H1 (cell line): ENCODE data around the gene CAPN3.
A peak's percentile ranks its signal among the peaks of the same experiment; 100 is the strongest.

ENCODE experiments used
- BCL11A ChIP-seq, 2 experiments: IDR thresholded peaks; one replicate each; pipeline ENCODE4 v1.6.1; 2011; ENCODE audit warnings: low read depth in 2 of 2, low read length in 2 of 2, mild to moderate bottlenecking in 2 of 2
- CREB1 ChIP-seq: IDR thresholded peaks from 2 replicates; pipeline ENCODE4 v1.6.1; 2012; ENCODE audit warnings: inconsistent platforms
- CTCF ChIP-seq, 3 experiments: IDR thresholded peaks; 1 replicate in 2 of 3; 2 replicates in 1 of 3; pipeline versions ENCODE4 v1.5.1 to v1.6.1; 2011; ENCODE audit warnings: low read length in 3 of 3, mild to moderate bottlenecking in 3 of 3, inconsistent platforms in 2 of 3, low read depth in 1 of 3, moderate library complexity in 1 of 3; ENCODE audit not compliant: insufficient read depth in 1 of 3; ENCODE audit errors: control extremely low read depth in 1 of 3
- JUN ChIP-seq: IDR thresholded peaks from 2 replicates; pipeline ENCODE4 v1.6.1; 2011; ENCODE audit warnings: low read depth, mild to moderate bottlenecking, improper control_type of control experiment, low read length
- KDM4A ChIP-seq: IDR thresholded peaks from one replicate; pipeline ENCODE4 v1.7.1; 2012; ENCODE audit warnings: low read depth, mild to moderate bottlenecking, moderate library complexity, low read length, inconsistent platforms; ENCODE audit not compliant: severe bottlenecking
- KDM5A ChIP-seq: fragments of 200-600 bp; IDR thresholded peaks from 2 replicates; pipeline ENCODE4 v1.7.1; 2012; ENCODE audit warnings: mild to moderate bottlenecking, low read length, inconsistent platforms, mixed read lengths
- POLR2A ChIP-seq, 2 experiments: IDR thresholded peaks; 1 replicate in 1 of 2; 2 replicates in 1 of 2; pipeline ENCODE4 v1.6.1; 2011; ENCODE audit warnings: low read depth in 2 of 2, low read length in 2 of 2, mild to moderate bottlenecking in 2 of 2; ENCODE audit errors: control extremely low read depth in 1 of 2
- RAD21 ChIP-seq, 2 experiments: IDR thresholded peaks in 1 of 2; conservative IDR thresholded peaks in 1 of 2; 2 replicates each; pipeline ENCODE4 v1.6.1; 2011; ENCODE audit warnings: low read depth in 2 of 2, low read length in 2 of 2, improper control_type of control experiment in 1 of 2, inconsistent platforms in 1 of 2, mild to moderate bottlenecking in 1 of 2, moderate library complexity in 1 of 2
- RXRA ChIP-seq: IDR thresholded peaks from 2 replicates; pipeline ENCODE4 v1.6.1; 2011; ENCODE audit warnings: low read depth, mild to moderate bottlenecking, low read length, moderate library complexity; ENCODE audit not compliant: insufficient read depth
- SP1 ChIP-seq: IDR thresholded peaks from 2 replicates; pipeline ENCODE4 v1.6.1; 2011; ENCODE audit warnings: low read depth, low read length
- TAF1 ChIP-seq: IDR thresholded peaks from 2 replicates; pipeline ENCODE4 v1.6.1; 2011; ENCODE audit warnings: mild to moderate bottlenecking, low read depth, low read length

GRCh38 chr15:42363487-42363886 is 4.2 kb downstream of the CAPN3 start:
- TF ChIP-seq CTCF (IDR thresholded peaks at IDR 0.05; ENCODE audit: control extremely low read depth in 1 of 3, insufficient read depth in 1 of 3, low read depth in 1 of 3, low read length in 3 of 3) (no peak), SP1 (0 out of 2 replicates have a peak, but pooled peaks have one; percentile 8), KDM4A (no peak), CREB1 (no peak), JUN (no peak), KDM5A (no peak), TAF1 (no peak), BCL11A (IDR thresholded peaks at IDR 0.05; ENCODE audit: low read depth in 2 of 2, low read length in 2 of 2) (no peak), RXRA (no peak), POLR2A (IDR thresholded peaks at IDR 0.05; ENCODE audit: control extremely low read depth in 1 of 2, low read depth in 2 of 2, low read length in 2 of 2) (no peak), RAD21 (IDR thresholded peaks at IDR 0.05 in 1 of 2, conservative IDR thresholded peaks at IDR 0.05 in 1 of 2; ENCODE audit: low read depth in 2 of 2, low read length in 2 of 2) (no peak)
